Adrenal gland (tissue), 12 donors: ENCODE measurements around the gene TSPAN2. TPM values are rescaled to one million over a fixed set of nuclear protein-coding genes. Genes with fewer than 3 reads are reported as not detected.

Source experiments
- DNase-seq, 7 donors: peaks; one replicate each; pipeline ENCODE4 v3.0.0-alpha.2; 2019 to 2020
- H3K27ac ChIP-seq, 5 donors: fragments of 200-600 bp; sonication (generic) in 4 of 5; 1 replicate in 3 of 5; 2 replicates in 2 of 5; pipeline versions ENCODE4 v1.5.1 to v1.8.0; 2016 to 2020; ENCODE audit warnings: mild to moderate bottlenecking in 1 of 5
- H3K27me3 ChIP-seq: fragments of 200-600 bp; 2 replicates; pipeline ENCODE4 v1.8.0; 2021
- H3K36me3 ChIP-seq, 2 donors: fragments of 200-600 bp; replicated peaks in 1 of 2; 1 replicate in 1 of 2; 2 replicates in 1 of 2; pipeline versions ENCODE4 v1.5.1 to v1.8.0; 2018 to 2022
- H3K4me1 ChIP-seq, 2 donors: fragments of 200-600 bp; replicated peaks in 1 of 2; 1 replicate in 1 of 2; 2 replicates in 1 of 2; pipeline versions ENCODE4 v1.5.1 to v1.8.0; 2018 to 2021
- H3K4me3 ChIP-seq, 4 donors: fragments of 200-600 bp; sonication (generic) in 3 of 4; one replicate each; pipeline ENCODE4 v1.5.1; 2016 to 2018
- H3K9me3 ChIP-seq, 3 donors: fragments of 200-600 bp; sonication (generic) in 1 of 3; replicated peaks in 1 of 3; 1 replicate in 2 of 3; 2 replicates in 1 of 3; pipeline versions ENCODE4 v1.5.1 to v1.8.0; 2016 to 2021
- CTCF ChIP-seq, 6 experiments: fragments of 450-650 bp in 4 of 6; fragments of 200-600 bp in 2 of 6; sonication (generic) in 1 of 6; IDR thresholded peaks; 1 replicate in 5 of 6; 2 replicates in 1 of 6; pipeline versions ENCODE4 v1.5.1 to v1.8.0; 2016 to 2021; ENCODE audit warnings: antibody characterized with exemption in 6 of 6, mild to moderate bottlenecking in 2 of 6, moderate library complexity in 1 of 6
- POLR2A ChIP-seq, 2 donors: fragments of 450-650 bp; IDR thresholded peaks; one replicate each; pipeline ENCODE4 v1.6.1; 2017; ENCODE audit warnings: antibody characterized with exemption in 2 of 2, mild to moderate bottlenecking in 2 of 2, moderate library complexity in 1 of 2
- WGBS, 4 donors: extraction: QIAGEN DNeasy Blood & Tissue Kit in 2 of 4; methylation state at CpG; one replicate each; pipeline versions ENCODE4 v1.1.5 to v1.1.7; 2013 to 2017; 5-methylcytosine and 5-hydroxymethylcytosine counted together
- intact Hi-C, 2 donors: fragments of 100-400 bp; cut with DNase I; formaldehyde crosslinking; loops; one replicate each; pipeline versions ENCODE4 v1.14.1 to v1.15.0; 2022 to 2023
- polyA plus RNA-seq, 3 donors: library from polyadenylated mRNA; stranded (reverse); fragments of 200-250 nt in 2 of 3; fragments of 350-450 nt in 1 of 3; fragmentation: Illumina TruSeq in 1 of 3; extraction: RNeasy Lipid Tissue Mini Kit (QIAGEN cat#74804) in 1 of 3; gene quantifications; one replicate each; pipeline ENCODE4 v1.2.3, GENCODE V29; 2013 to 2014
- total RNA-seq, 9 donors: library from RNA; depleted of rRNA in 4 of 9; stranded (reverse); fragments of >200 nt in 4 of 9; fragments of 120-200 nt in 1 of 9; fragmentation: NEBNext Ultra II Directional in 1 of 9; extraction: Animal tissue kit (Norgen Biotek cat#: 25700) in 1 of 9; gene quantifications; one replicate each; pipeline versions ENCODE4 v1.1.0 to v1.2.4, GENCODE V29; 2013 to 2023
- donor health status: healthy with polysubstance abuse.
- donor health status: Bipolar disorder and iron deficiency.
- donor health status: DM: yes; HTN: yes; CAD: no.
- donor health status: DM: no; HTN: no; CAD: no.
- donor health status: DM: no; HTN: no; CAD: no.
- donor health status: DM: yes; HTN: yes; CAD: no.

The TSPAN2 gene
- total and polyA plus RNA-seq, 12 donors: 0.28 to 1.5 (median 0.71) TPM

GRCh38 chr1:115086176-115086830 is 3.0 kb downstream of the TSPAN2 start:
- intact Hi-C loops: no loop called here
- 76 to 89% (median 82%) methylated on average over 9 of the region's 9 CpGs for WGBS, 4 donors
- Histone ChIP-seq H3K4me1 (peaks cover 0 to 4% of the 10 kb centered on the region in 2 donors), H3K27me3 (peaks cover 18% of the 10 kb centered on the region), H3K4me3 (no peak overlapping the region), H3K27ac (no peak overlapping the region), H3K36me3 (no peaks in the 10 kb centered on the region), H3K9me3 (no peaks in the 10 kb centered on the region)
- TF ChIP-seq POLR2A (IDR thresholded peaks at IDR 0.05) (no peak), CTCF (IDR thresholded peaks at IDR 0.05) (no peak)
- DNase-seq: no peak

- H3K9me3 ChIP-seq: no peaks in the 10 kb centered on the region
- TF ChIP-seq CTCF (IDR thresholded peaks at IDR 0.05): no peak
- no peak for TF ChIP-seq POLR2A (IDR thresholded peaks at IDR 0.05)
- no peak overlapping the region for H3K27ac ChIP-seq
- no peak for DNase-seq
- 46 to 61% (median 53%) methylated on average over 9 of the region's 9 CpGs for WGBS, 4 donors
- no peaks in the 10 kb centered on the region for H3K36me3 ChIP-seq
- peaks cover 18% of the 10 kb centered on the region for H3K27me3 ChIP-seq
- H3K4me3 ChIP-seq: no peak overlapping the region
- intact Hi-C loops: no loop called here
- peaks cover 0 to 4% of the 10 kb centered on the region in 2 donors for H3K4me1 ChIP-seq
Observed at GRCh38 chr1:115084902-115085511, 4.3 kb downstream of the TSPAN2 start.

GRCh38 chr1:115082949-115083348 is 6.4 kb downstream of the TSPAN2 start:
- DNase-seq: no peak
- TF ChIP-seq POLR2A (IDR thresholded peaks at IDR 0.05) (no peak), CTCF (IDR thresholded peaks at IDR 0.05) (no peak)
- Histone ChIP-seq H3K27me3 (peaks cover 3% of the 10 kb centered on the region), H3K4me1 (no peaks in the 10 kb centered on the region), H3K4me3 (no peak overlapping the region), H3K27ac (no peak overlapping the region), H3K36me3 (no peaks in the 10 kb centered on the region), H3K9me3 (no peaks in the 10 kb centered on the region)
- intact Hi-C loops: no loop called here
- 55 to 76% (median 67%) methylated on average over 6 of the region's 6 CpGs for WGBS, 4 donors

- no peaks in the 10 kb centered on the region for H3K9me3 ChIP-seq
- no peak overlapping the region for H3K4me3 ChIP-seq
- intact Hi-C loops: no loop called here
- TF ChIP-seq CTCF (IDR thresholded peaks at IDR 0.05) (no peak), POLR2A (IDR thresholded peaks at IDR 0.05) (no peak)
- H3K27me3 ChIP-seq: no peaks in the 10 kb centered on the region
- WGBS, 4 donors: 71 to 83% (median 76%) methylated on average over 4 of the region's 4 CpGs
- no peaks in the 10 kb centered on the region for H3K4me1 ChIP-seq
- no peaks in the 10 kb centered on the region for H3K36me3 ChIP-seq
- no peak overlapping the region for H3K27ac ChIP-seq
- DNase-seq: no peak
Observed at GRCh38 chr1:115078708-115079107, 10.6 kb downstream of the TSPAN2 start.
